K562 (cell line): ENCODE results near the gene ARHGAP18. TPM values are rescaled to one million over a fixed set of nuclear protein-coding genes. Genes with fewer than 3 reads are reported as not detected.

Experiments
- ATAC-seq: fragments of 200-7000 bp; cut with Tn5 transposase; 3 replicates; pipeline ENCODE4 v1.9.1; 2020; ENCODE audit warnings: moderate library complexity
- BruUV-seq: library from RNA; stranded (reverse); fragments of 400-500 nt; replicated peaks from 2 replicates; lab custom pipeline; 2021; lab: Mats Ljungman, UMichigan
- CTCF ChIA-PET: fragments of 300-600 bp; formaldehyde crosslinking; extraction: SDS; loops from one replicate; lab custom pipeline; 2021; ENCODE audit warnings: low intra/inter-chr PET ratio; lab: Yijun Ruan, JAX
- POLR2A ChIA-PET: fragments of 300-600, 350-650 bp; sonication (Branson Sonifier 250); formaldehyde crosslinking; extraction: SDS; loops from one replicate; lab custom pipeline; 2021; ENCODE audit warnings: antibody characterized with exemption, inconsistent platforms; lab: Yijun Ruan, JAX
- DNase-seq, 4 experiments: peaks; one replicate each; pipeline versions ENCODE4 v3.0.0 to v3.0.0-alpha.2; 2011 to 2018; ENCODE audit warnings: low spot score in 3 of 4, mixed read lengths in 3 of 4; ENCODE audit errors: extremely low read depth in 1 of 4
- FAIRE-seq: peaks from 2 replicates; lab custom pipeline; 2011; peaks lifted over from hg19 to GRCh38; lab: Jason Lieb, UNC
- H2AFZ ChIP-seq: 2 replicates; pipeline ENCODE4 v1.6.0; 2011; ENCODE audit warnings: low read depth, low read length, control low read depth, inconsistent platforms
- H3K27ac ChIP-seq: fragments of 200-600 bp; 3 replicates; pipeline ENCODE4 v1.8.0; 2011; ENCODE audit warnings: low read depth, mild to moderate bottlenecking, control low read depth, inconsistent platforms, low read length, moderate library complexity, mixed read lengths; ENCODE audit errors: extremely low read depth
- H3K27me3 ChIP-seq, 2 experiments: fragments of 300-600 bp in 1 of 2; 2 replicates in 1 of 2; 3 replicates in 1 of 2; pipeline versions ENCODE4 v1.6.0 to v1.8.0; 2011; ENCODE audit warnings: inconsistent platforms in 2 of 2, low read length in 2 of 2, mild to moderate bottlenecking in 1 of 2, mixed read lengths in 1 of 2, moderate library complexity in 1 of 2; ENCODE audit not compliant: control insufficient read depth in 2 of 2, insufficient read depth in 2 of 2
- H3K36me3 ChIP-seq: fragments of 300-600 bp; 3 replicates; pipeline ENCODE4 v1.8.0; 2011; ENCODE audit warnings: mild to moderate bottlenecking, low read length, inconsistent platforms; ENCODE audit not compliant: control insufficient read depth, insufficient read depth
- H3K4me1 ChIP-seq, 2 experiments: fragments of 200-600 bp in 1 of 2; replicated peaks in 1 of 2; 2 replicates in 1 of 2; 3 replicates in 1 of 2; pipeline versions ENCODE4 v1.5.1 to v1.8.0; 2011; ENCODE audit warnings: inconsistent platforms in 2 of 2, low read length in 2 of 2, mild to moderate bottlenecking in 1 of 2, mixed read lengths in 1 of 2, moderate library complexity in 1 of 2; ENCODE audit not compliant: control insufficient read depth in 2 of 2, insufficient read depth in 2 of 2
- H3K4me2 ChIP-seq: 2 replicates; pipeline ENCODE4 v1.6.1; 2011; ENCODE audit warnings: low read length, control low read depth, inconsistent platforms, mixed read lengths; ENCODE audit not compliant: insufficient read depth
- H3K4me3 ChIP-seq: fragments of 200-600 bp; sonication (generic), shearing (Covaris generic); 2 replicates; pipeline ENCODE4 v1.5.1; 2016; ENCODE audit warnings: control low read depth, inconsistent platforms
- H3K79me2 ChIP-seq: fragments of 200-600 bp; 3 replicates; pipeline ENCODE4 v1.8.0; 2011; ENCODE audit warnings: low read length, inconsistent platforms; ENCODE audit not compliant: control insufficient read depth, insufficient read depth
- H3K9ac ChIP-seq, 2 experiments: 2 replicates each; pipeline versions ENCODE4 v1.6.0 to v1.6.1; 2011; ENCODE audit warnings: low read depth in 2 of 2, low read length in 2 of 2, control low read depth in 1 of 2, inconsistent platforms in 1 of 2, mild to moderate bottlenecking in 1 of 2, mixed read lengths in 1 of 2; ENCODE audit not compliant: insufficient read depth in 1 of 2
- H3K9me1 ChIP-seq: one replicate; pipeline ENCODE4 v1.6.0; 2011; ENCODE audit warnings: inconsistent platforms, mild to moderate bottlenecking, low read length, moderate library complexity; ENCODE audit not compliant: control insufficient read depth, insufficient read depth
- H3K9me3 ChIP-seq: replicated peaks from 2 replicates; pipeline ENCODE4 v1.5.1; 2011; ENCODE audit warnings: low read depth, low read length, inconsistent platforms; ENCODE audit not compliant: control insufficient read depth, insufficient read depth
- H4K20me1 ChIP-seq: replicated peaks from 2 replicates; pipeline ENCODE4 v1.6.1; 2011; ENCODE audit warnings: low read length, inconsistent platforms, mixed read lengths; ENCODE audit not compliant: control insufficient read depth, insufficient read depth
- EP300 ChIP-seq: IDR thresholded peaks from 2 replicates; pipeline ENCODE4 v1.6.1; 2012; ENCODE audit warnings: low read length, improper control_type of control experiment
- ILF3 ChIP-seq: fragments of 450-650 bp; IDR thresholded peaks from 2 replicates; pipeline ENCODE4 v1.6.1; 2018; ENCODE audit warnings: antibody characterized with exemption, mild to moderate bottlenecking, moderate library complexity, borderline replicate concordance
- MCM3 ChIP-seq: fragments of 450-650 bp; IDR thresholded peaks from 2 replicates; pipeline ENCODE4 v1.6.1; 2016
- MYNN ChIP-seq, 2 experiments: sonication (generic); formaldehyde crosslinking in 1 of 2; IDR thresholded peaks; 2 replicates each; pipeline versions ENCODE4 v1.5.0 to v1.6.1; 2016 to 2020; ENCODE audit warnings: antibody characterized with exemption in 1 of 2, missing genetic modification reagents in 1 of 2
- NFIX ChIP-seq: fragments of 250-450 bp; sonication (Bioruptor Pico); IDR thresholded peaks from 2 replicates; pipeline ENCODE4 v1.4.0; 2020; ENCODE audit warnings: low read depth, mild to moderate bottlenecking, moderate library complexity
- SREBF1 ChIP-seq: fragments of 150-350 bp; IDR thresholded peaks from 2 replicates; pipeline ENCODE4 v1.6.1; 2014; ENCODE audit warnings: antibody characterized with exemption, low read depth, low read length, borderline replicate concordance
- ZBED1 ChIP-seq: IDR thresholded peaks from 2 replicates; pipeline ENCODE4 v1.6.1; 2014
- ZNF561 ChIP-seq: fragments of 450-650 bp; formaldehyde crosslinking; conservative IDR thresholded peaks from 2 replicates; pipeline ENCODE4 v1.4.0; 2020; ENCODE audit warnings: mild to moderate bottlenecking, moderate library complexity
- ZNF592 ChIP-seq: fragments of 450-650 bp; IDR thresholded peaks from 2 replicates; pipeline ENCODE4 v1.6.1; 2017; ENCODE audit warnings: antibody characterized with exemption, mild to moderate bottlenecking
- ZNF780A ChIP-seq: fragments of 250-450 bp; sonication (Bioruptor Pico); IDR thresholded peaks from 2 replicates; pipeline ENCODE4 v1.5.0; 2021; ENCODE audit warnings: mild to moderate bottlenecking
- WGBS: fragments of 100-300 bp; shearing (Covaris generic); methylation state at CpG from one replicate; pipeline ENCODE4 v1.1.6; 2016; ENCODE audit warnings: low coverage, mixed read lengths; ENCODE audit not compliant: insufficient coverage; ENCODE audit errors: missing lambda C conversion rate; 5-methylcytosine and 5-hydroxymethylcytosine counted together
- in situ Hi-C: fragments of 300-500 bp; cut with MboI; formaldehyde crosslinking; loops from 4 replicates; pipeline ENCODE4 v1.15.0; 2018; ENCODE audit warnings: inconsistent platforms, mixed read lengths
- intact Hi-C: fragments of 100-400 bp; cut with micrococcal nuclease; formaldehyde crosslinking; loops from 2 replicates; pipeline ENCODE4 v1.14.2; 2022
- polyA plus RNA-seq, 8 experiments: library from polyadenylated mRNA; depleted of rRNA in 4 of 8; stranded (reverse) in 5 of 8; unstranded in 3 of 8; fragments of >200 nt; fragmentation: Nextera tagmentation in 2 of 8; fragmentation: Illumina TruSeq in 1 of 8; extraction: Ambion mirVana in 2 of 8; extraction: Trizol in 1 of 8; gene quantifications; 2 replicates each; pipeline versions ENCODE4 v1.2.1 to v1.2.3, GENCODE V29; 2011 to 2014; ENCODE audit warnings: inconsistent platforms in 1 of 8, missing spikeins in 1 of 8
- total RNA-seq, 7 experiments: library from RNA; depleted of rRNA in 6 of 7; stranded (reverse); fragments of >200 nt in 6 of 7; fragmentation: Illumina TruSeq in 2 of 7; extraction: Trizol in 2 of 7; gene quantifications; 2 replicates each; pipeline versions ENCODE4 v1.2.1 to v1.2.3, GENCODE V29; 2011 to 2021; ENCODE audit warnings: low replicate concordance in 1 of 7
- TF ChIP-seq, protein P1 (sequence below): IDR thresholded peaks from 2 replicates; pipeline ENCODE4 v1.6.1; 2016; ENCODE audit warnings: missing genetic modification characterization, missing compliant biosample characterization
- TF ChIP-seq, protein P2 (sequence below): fragments of 450-650 bp; IDR thresholded peaks from 2 replicates; pipeline ENCODE4 v1.6.1; 2016; ENCODE audit warnings: mild to moderate bottlenecking
- TF ChIP-seq, protein P3 (sequence below): sonication (generic); formaldehyde crosslinking; IDR thresholded peaks from 2 replicates; pipeline ENCODE4 v1.8.1; 2023; ENCODE audit warnings: mild to moderate bottlenecking, missing genetic modification reagents, moderate library complexity

The ARHGAP18 gene
- total and polyA plus RNA-seq, 9 of the 15 experiments (the other 6 are each of a cell fraction or from before 2014, with no cell fraction given), result 13.3 to 29.7 (median 21.1) TPM

DNA sequence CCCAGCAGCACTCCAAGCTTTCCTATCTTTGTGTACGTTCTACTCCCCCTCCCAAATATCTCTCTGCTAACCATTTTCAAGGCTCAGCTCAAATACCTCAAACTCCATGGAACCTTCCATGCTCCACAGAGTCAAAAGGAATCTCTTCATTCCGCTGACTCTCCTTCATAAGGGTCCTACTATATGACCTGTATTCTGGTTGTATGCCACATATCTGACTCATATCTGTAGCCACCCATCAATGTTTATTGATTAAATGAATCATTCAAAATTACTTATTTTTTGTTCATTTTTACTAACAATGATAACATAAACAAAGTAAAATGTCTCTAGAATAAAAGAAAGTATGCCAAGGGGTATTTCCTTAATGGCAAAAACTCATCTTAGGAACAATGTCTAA is 123.2 kb downstream of the ARHGAP18 start (continued):
- TF ChIP-seq ZNF561 (CRISPR knock-in tag), result no peak

DNA sequence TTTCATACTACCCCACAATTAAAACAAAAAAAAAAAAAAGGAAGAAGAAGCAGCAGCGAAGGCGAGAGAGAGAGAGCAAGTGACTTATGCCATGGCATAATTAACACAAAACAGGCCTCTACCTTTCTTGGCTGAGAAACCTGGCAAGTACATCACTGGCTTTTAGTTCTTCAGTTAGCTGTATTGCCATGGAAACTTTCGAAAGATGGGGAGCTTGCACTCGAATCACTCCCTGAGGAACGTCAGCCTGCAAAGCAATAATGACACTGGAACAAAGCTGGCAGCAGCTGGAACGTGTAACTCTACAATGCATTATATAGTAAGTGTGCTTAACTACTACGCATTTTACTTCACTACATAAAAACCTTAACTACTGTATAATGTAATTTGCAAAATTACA is 126.1 kb downstream of the ARHGAP18 start:
- H4K20me1 ChIP-seq, result no peaks in the 10 kb centered on the region
- DNase-seq (no peak), FAIRE-seq (no peak), ATAC-seq (no peak)
- in situ Hi-C loops (loop anchor here (25.0 kb wide), 1 partner anchor 428 kb away; the partner anchor contains the start of gene L3MBTL3), intact Hi-C loops (no loop called here)
- H2AFZ ChIP-seq, result no peak overlapping the region
- WGBS, result 57% methylated on average over 5 of the region's 7 CpGs
- H3K79me2 ChIP-seq, result no peaks in the 10 kb centered on the region
- no peaks in the 10 kb centered on the region for H3K27me3 ChIP-seq
- no peaks in the 10 kb centered on the region for H3K9me1 ChIP-seq
- H3K4me1 ChIP-seq, result no peaks in the 10 kb centered on the region
- ChIA-PET CTCF (no interaction called here), POLR2A (no interaction called here)
- H3K27ac ChIP-seq, result no peak overlapping the region
- H3K4me2 ChIP-seq, result no peak overlapping the region
- no TSS peak for BruUV-seq
- no peaks in the 10 kb centered on the region; the same call in 1 of the 3 replicates for H3K36me3 ChIP-seq
- H3K9me3 ChIP-seq, result no peaks in the 10 kb centered on the region
- H3K9ac ChIP-seq, result no peak overlapping the region
- H3K4me3 ChIP-seq, result no peak overlapping the region
- TF ChIP-seq ILF3 (no peak), NFIX (CRISPR knock-in tag) (no peak), SREBF1 (no peak), ZNF592 (no peak), MYNN (IDR thresholded peaks at IDR 0.05) (no peak), MYNN (CRISPR knock-in tag; IDR thresholded peaks at IDR 0.05) (no peak), MCM3 (no peak), EP300 (no peak), ZBED1 (no peak), ZNF780A (CRISPR knock-in tag) (no peak)
- TF ChIP-seq, protein P1, sequence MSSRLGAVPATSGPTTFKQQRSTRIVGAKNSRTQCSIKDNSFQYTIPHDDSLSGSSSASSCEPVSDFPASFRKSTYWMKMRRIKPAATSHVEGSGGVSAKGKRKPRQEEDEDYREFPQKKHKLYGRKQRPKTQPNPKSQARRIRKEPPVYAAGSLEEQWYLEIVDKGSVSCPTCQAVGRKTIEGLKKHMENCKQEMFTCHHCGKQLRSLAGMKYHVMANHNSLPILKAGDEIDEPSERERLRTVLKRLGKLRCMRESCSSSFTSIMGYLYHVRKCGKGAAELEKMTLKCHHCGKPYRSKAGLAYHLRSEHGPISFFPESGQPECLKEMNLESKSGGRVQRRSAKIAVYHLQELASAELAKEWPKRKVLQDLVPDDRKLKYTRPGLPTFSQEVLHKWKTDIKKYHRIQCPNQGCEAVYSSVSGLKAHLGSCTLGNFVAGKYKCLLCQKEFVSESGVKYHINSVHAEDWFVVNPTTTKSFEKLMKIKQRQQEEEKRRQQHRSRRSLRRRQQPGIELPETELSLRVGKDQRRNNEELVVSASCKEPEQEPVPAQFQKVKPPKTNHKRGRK (tag), result no peak
- TF ChIP-seq, protein P2, sequence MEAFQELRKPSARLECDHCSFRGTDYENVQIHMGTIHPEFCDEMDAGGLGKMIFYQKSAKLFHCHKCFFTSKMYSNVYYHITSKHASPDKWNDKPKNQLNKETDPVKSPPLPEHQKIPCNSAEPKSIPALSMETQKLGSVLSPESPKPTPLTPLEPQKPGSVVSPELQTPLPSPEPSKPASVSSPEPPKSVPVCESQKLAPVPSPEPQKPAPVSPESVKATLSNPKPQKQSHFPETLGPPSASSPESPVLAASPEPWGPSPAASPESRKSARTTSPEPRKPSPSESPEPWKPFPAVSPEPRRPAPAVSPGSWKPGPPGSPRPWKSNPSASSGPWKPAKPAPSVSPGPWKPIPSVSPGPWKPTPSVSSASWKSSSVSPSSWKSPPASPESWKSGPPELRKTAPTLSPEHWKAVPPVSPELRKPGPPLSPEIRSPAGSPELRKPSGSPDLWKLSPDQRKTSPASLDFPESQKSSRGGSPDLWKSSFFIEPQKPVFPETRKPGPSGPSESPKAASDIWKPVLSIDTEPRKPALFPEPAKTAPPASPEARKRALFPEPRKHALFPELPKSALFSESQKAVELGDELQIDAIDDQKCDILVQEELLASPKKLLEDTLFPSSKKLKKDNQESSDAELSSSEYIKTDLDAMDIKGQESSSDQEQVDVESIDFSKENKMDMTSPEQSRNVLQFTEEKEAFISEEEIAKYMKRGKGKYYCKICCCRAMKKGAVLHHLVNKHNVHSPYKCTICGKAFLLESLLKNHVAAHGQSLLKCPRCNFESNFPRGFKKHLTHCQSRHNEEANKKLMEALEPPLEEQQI, result no peak
- TF ChIP-seq, protein P3, sequence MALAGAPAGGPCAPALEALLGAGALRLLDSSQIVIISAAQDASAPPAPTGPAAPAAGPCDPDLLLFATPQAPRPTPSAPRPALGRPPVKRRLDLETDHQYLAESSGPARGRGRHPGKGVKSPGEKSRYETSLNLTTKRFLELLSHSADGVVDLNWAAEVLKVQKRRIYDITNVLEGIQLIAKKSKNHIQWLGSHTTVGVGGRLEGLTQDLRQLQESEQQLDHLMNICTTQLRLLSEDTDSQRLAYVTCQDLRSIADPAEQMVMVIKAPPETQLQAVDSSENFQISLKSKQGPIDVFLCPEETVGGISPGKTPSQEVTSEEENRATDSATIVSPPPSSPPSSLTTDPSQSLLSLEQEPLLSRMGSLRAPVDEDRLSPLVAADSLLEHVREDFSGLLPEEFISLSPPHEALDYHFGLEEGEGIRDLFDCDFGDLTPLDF (CRISPR knock-in tag), result no peak
